HG03565 (cell line): Measurements from ENCODE around the gene HTRA2.

Experiments
- ATAC-seq: cut with Tn5 transposase; IDR thresholded peaks from one replicate; pipeline ENCODE4 v1.9.1; 2021; ENCODE audit warnings: mild to moderate bottlenecking, moderate library complexity; ENCODE audit not compliant: unreplicated experiment

Gene HTRA2

DNA sequence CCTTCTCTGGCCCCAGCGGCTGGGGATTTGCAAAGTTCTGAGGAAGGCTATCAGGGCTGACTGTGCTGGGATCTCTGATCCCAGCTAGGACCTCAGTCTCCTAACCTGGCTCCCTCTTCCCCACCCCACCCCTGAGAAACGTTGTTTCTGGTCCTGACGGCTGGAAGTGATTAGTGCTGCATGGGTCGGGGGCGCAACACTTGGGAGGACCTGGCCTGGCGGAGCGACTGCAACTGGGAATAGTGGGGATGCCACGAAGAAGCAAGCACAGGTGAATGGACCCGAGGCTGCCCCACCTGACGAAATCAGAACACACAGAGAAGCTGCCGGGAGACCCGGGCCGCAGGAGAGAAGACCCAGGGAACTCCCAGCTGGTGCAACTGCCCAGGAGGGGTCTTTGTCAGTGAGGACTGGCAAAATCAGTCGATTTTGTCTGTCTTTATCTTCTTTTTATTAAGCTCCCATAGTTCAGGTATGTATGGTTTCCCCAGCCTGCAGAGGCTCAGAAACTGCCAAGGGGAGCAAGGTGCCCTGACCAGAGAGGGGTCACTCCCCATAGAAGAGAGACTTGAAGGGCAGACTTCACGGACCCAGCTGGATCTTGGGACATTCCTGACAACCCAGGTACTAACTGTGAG lies 29.7 kb upstream of the HTRA2 start:
- ATAC-seq: no peak

DNA sequence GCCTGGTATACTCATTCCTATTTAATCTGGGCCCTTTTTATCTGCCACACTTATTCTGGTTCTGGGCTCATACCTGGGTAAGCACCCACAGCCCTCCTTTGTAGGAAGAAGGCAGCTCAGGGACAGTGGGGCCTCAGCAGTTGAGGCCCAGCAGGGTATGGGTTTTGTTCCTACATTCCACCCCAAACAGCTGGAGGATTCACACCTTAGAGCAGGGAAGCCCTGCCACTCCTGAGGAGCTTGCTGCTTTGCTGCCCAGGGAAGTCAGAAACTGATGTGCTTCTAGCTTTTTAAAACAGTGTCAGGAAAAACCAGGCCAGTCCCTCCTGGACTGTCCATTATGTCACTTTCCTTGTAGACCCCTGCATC lies 29.2 kb upstream of the HTRA2 start:
- ATAC-seq: no peak

DNA sequence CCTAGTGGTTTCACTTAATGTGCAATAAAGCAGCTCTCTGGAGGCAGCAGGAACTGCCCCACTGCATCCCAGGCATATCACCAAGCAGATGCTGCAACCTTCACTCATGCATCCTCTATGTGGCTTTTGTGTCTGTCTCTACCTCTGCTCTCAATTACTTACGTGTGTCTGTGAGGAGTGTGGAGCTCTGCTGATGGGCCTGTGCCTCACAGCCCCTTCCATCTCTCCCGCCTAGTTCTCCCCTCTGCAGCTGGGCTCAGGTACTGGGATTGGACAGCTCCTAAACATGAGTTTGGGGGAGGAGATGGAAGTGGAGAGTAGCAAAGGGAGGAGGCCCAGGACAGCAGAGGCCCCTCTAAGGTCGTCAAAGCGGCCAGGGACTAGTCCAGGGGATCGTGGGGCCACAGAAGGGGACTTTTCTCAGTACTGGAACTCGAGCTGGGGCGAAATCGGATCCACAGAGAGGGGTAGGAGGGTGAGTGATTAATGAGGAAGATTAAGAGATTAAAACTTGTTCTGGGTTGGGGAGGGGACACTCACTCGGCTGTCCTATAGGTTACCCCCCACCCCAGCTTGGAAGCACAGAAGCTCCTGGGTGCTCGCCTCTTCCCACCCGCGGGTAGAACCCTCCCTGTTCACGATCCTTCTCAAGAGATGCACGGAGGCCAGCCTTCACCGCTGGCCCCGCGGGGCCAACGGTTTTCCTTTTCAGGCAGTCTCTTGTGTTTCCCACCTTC lies 28.2 kb upstream of the HTRA2 start:
- no peak for ATAC-seq

DNA sequence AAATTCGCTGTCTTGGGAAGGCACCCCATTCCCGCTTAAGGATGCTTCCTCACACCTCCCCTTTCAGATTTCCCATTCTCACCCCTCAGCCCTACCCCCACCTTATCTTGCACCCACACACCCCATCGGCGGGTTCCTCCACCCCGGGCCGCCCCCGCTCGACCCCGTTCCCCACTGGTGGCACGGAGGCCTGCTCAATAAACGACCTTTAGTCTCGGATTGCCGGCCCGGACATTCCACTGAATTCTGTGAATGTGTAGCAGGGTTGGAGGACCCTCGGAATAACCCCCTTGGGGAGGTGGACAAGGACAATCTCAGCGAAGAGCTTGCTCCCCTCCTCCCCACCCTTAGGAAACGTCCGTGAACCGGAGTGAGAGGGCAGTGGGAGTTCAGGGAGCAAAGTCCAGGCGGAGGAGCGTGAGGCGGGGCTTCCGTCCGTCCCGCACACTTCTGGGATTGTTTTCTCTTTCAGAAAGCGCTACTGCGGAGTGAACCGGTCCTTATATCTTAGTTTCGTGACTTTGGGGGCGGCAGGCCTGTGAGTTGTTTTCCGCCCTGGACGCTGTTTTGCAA lies 27.5 kb upstream of the HTRA2 start:
- no peak for ATAC-seq

DNA sequence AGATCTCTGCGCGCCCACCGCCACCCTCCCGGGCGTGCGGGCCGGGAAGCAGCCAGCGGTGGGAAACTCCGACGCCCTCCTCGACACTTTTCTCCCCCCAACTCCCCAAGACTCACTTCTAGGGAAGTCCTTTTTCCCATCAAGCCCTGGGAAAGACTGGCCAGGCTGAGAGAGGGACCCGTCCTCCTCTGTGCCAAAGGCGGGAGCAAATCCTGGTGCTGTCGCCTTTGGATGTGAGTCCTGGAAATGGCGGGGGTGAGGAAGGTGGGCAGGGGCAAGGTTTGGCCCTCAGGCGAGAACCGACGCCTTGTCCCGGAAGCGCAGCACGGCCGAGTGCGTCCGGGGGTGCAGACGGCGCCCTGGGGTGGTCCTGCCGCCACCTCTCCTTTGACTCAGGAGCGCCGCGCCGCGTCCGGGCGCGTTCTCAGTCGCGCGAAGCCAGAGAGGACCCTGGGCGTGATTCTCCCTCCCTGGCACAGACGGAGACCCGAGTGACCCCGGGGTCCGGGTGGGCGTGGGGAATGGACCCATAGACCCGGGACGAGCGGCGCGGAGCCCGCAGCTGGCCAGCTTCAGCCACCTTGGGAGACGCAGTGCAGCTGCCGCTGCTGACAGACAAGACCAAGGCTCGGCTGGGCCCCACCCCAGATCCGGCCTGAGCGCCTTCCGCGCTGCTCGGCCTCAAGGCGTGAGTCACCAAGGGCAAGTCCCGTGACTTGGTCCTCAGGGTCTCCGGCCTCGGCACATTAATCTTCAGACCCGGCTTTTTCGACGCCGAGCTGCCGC lies 26.8 kb upstream of the HTRA2 start:
- ATAC-seq: peak; percentile 27

DNA sequence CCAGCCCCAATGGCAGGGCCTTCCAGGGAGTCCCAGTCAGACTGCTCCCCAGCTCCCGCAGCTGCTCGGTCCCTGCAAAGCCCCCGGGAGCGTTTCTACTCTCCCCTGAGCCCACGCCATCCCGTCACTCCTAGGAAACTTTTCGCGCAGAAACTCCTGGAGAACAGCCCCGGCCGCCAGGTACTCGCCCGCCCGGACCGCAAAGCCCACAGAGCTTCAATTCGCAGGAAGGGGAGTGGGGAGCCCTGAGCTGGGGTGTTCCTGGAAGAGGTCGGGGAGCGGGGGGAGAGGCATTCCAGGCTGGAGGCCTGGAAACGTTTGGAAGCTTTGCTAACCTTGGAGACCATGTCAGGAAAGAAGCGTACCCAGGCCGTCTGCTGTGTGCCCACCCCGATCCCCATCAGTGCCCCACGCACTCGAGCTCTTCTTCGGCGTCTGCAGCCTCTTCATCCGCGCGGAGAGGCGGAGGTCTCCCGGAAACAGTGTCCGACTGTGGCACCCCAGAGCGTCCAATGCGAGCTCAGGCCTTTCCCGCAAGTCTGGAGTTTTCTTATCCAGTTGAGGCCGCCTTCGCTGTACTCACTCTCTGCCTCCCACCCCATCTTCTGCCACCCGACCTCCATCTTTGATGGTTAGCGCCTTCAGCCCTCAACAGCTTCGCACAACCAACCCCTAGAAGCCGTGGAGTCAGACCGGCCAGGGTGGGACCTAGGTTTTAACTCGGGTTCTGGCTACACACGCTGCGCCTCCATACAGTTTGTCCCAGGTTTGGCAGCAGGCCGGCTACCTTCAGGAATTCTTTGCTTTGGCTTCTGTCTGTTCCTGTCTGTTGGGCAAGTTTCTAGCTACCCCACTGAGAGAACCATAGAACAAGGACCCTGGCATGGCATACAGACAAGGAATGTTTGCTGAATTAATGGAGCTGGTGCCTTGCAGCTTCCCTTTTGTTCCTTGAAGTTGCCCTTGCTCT lies 25.9 kb upstream of the HTRA2 start:
- ATAC-seq: no peak

DNA sequence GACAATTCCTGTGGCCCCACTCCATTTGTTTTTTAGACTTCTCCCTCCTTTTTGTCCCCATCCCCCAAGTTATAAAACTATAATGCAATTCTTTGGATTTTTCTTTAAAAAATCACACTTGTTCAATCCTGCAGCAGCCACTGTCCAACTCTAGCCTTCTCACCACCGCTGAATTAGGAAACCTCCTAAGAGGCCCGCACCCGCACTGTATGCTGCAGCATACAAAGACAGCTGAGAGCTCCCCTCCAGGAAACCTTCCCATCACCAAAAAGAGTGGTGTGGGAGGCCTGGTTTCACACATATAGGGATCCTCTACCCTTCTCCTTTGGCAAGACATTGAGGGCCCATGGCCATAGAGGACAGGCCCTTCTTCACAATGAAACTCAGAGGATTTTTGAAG lies 25.1 kb upstream of the HTRA2 start:
- no peak for ATAC-seq

DNA sequence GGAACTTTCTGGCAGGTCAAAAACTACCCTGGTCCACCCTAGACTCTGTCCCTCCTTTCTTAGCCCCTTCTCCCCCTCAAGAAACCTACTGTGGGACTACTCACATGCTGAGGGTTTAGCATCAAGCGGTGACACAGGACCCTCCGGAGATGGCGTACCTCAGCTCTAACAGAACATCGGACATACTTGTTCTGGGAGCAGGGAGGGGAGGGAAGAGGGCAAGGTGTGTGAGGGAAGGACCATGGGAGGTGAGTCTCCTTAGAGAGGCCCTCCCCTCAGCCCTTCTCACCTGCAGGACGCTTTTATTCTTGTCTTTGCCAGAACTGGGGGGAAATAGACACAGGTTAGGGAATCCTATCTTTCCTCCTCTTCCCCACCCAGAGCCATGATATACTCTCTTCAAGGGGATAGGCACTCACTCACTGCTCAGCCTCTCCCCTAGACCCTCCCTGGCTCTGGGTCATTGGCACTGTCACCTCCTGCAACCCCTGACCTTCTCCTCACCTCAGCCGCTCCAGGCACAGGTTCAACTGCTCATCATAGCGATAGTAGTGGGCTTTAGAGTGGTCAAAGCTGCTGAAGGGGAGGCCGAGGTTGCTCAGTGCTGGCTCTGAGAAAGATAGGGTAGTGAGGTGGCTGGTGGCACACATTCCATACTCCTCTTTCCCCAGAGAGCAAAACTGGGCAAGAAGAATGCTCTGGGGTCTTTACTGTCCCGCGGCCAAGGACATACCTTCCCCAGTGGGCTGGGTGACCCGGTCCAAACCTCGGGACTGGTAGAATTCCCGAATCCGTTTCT lies 24.1 kb upstream of the HTRA2 start:
- ATAC-seq: no peak

DNA sequence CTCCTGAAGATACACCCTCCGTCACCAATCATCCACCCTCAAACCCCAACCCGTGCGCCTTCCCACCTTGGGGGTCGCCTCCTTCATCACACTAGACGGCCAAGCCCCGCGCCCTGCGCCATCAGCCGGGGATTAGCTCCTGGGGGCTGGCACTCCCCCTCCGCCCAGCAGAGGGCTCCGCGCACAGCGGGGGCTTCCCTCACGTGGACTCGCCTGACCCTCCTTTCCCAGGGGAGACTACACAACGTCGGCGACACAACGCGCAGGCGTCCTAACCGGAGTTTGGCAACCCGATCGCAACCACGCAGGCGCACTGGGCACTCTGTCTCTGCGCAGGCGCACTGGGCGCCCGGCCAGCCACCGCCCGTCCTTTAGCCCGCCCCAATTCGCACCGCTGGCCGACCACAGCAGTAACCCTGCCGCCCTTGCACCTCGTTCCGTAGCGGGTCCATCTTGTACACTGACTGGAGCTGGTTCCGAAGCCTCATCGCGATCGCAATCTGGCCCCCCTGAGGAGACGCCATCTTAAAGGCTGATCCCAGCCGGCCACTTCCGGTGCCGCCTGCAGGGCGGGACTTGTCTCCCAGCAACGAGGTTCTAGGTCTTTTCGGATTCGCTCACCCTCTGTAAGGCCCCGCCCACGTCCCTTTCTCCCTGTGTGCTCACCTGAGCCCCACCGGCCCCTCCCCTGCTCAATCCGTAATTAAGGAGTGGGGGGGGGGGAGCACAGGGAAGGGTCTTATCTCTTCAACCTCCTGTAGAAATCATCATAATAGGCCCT lies 22.4 kb upstream of the HTRA2 start, which contains the start of gene PCGF1:
PCGF1 (minus strand) TSS at position 551 of the 781 bp plus-strand sequence; CDS start at position 524, 27 bp downstream.
- ATAC-seq: peak; percentile 87

DNA sequence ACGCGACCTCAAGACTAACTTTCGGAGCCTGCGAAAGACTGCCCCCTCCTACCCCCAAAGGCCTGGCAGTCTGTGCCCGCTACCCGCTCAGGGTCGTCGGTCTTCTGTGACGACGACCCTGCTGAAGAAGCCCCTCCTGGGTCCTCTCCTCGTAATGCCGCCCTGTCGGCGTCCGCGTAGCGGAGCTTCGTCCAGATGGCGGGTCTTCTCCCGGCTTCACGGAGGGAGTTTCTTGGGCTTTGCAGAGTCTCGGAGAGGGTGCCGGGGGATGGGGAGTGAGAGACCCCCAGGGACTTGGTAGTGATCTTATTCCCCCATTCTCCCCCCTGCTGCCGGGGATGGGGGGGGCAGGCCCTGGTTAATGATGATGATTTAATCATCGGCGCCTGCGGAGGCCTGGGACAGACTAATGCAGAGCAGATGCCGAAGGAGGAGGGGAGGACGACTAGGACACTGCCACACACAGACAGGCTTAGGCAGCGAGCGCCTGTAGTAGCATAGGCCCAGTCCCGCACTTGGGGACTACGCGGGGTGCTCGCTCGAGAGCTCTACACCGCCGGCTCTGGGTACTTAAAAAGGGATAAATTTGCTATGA lies 21.7 kb upstream of the HTRA2 start:
- peak; percentile 1 for ATAC-seq

DNA sequence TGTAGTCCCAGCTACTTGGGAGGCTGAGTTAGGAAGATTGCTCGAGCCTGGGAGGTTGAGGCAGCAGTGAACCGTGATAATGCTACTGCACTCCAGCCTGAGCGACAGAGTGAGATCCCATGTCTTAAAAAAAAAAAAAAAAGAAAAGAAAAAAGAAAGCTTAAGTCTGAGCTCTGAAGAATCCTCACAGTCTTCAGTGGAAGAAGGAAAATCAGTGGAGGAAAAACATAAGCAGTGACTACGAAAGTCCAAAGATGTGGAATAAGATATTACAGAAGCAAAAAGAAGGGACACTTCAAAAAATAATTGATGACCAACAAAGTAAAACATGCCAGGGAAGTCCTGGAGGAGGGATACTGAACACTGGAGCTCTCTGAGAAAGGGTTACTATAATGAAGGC lies 19.5 kb upstream of the HTRA2 start:
- ATAC-seq: no peak

DNA sequence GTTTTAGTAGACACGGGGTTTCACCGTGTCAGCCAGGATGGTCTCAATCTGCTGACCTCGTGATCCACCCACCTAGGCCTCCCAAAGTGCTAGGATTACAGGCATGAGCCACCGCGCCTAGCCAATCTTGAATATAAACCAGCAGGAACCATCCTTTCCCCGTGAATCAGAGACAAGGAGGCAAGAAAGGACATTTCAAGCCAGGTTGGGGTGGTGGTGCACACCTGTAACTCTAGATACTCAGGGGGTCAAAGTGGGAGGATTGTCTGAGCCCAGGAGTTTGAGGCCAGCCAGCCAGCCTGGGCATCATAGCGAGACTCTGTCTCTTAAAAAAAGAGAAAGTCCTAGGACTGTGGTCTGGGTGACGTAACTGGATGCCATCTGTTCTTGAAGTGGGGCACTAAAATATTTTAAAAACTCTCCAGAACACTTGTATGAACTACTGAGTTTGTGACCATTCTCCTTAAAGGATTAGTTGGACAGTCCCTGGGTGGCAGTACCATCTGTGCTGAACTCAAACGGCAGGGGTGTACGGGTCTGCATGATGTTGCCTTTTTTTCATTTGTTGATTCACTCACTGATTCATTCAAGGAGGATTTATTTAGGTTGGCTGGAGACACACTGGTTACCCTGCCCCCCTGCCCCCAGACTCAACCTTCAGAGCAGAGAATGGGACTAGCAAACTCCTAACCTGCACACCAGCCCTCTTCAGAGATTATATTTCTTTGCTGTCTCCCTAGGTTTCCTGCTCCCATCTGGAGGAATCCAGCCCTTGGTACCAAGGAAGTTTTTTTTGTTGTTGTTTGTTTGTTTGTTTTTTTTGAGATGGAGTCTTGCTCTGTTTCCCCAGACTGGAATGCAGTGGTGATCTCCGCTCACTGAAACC lies 18.4 kb upstream of the HTRA2 start:
- ATAC-seq: no peak

DNA sequence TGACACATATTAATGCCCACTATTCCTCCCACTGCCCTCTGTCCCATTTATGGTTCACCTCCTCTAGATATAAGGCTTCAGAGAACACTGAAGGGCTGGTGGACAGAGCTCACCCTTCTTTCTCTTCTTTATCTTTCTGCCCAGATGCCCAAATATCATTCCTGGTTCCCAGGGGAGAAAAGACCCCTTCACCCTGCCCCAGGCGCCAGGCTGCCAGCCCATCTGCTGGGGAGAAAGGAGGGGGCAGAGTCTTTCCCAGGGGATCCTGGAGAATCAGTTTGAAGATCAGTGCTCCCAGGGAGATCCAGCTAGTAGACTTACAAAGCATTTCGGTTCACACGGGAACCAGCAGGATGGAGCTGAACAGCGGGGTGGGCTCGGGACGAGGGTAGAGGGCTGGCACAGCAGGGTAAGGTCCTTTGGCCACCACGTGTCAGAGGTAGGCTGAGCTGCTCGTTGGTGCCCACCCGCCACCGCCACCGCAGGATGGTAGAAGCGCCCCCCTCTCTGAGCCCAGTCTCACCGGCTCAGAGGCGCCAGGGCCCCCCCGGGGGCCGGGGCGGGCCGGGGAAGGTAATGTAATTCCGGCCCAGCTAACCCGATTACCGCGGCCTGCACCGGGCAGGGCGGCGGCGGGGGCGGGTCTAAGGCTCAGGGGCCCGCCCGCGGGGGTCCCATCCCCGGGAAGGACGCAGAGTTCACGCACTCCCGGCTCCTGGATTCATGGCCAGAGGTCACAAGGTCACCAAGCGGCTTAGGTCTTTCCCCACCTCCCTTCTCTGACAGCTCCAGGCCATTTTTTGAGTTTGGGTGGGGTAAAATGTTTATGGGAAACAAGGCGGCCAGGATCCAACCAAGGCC lies 16.8 kb upstream of the HTRA2 start:
- ATAC-seq: no peak

DNA sequence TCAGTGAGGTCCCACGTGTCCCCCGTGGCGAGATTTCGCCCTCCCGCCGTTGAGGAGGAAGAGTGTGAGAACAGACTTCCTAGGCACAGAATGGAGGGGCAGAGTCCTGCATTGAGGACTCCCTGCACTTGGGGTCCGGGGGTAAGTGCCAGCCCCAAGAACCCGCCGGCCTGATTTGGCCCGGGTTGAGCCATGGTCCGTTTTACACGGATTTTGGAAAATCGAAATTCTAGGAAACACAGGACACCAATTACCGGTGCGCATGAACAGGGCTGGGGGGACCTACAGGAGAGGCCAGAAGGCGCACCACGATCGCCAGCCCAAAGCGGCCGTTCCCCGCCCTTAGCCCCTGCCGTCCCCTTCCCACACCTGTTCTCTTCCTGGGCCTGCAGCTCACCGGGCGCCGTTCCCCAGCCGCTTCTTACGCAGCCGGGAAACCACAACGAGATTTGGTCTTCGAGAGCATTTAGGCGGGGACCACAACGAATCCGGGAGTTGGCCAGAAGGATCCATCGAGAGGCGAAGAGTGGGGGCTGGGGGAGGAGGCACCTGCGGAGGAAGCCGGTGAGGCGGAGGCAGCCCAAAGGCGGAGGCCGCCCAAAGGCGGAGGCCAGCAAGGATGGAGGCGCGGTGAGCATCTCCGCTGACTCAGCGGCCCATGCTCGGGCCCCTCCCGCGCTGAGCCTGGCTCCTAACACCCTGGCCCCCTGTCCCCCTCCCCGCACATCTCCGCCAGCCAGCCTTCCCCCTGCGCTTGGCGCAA lies 15.9 kb upstream of the HTRA2 start:
- ATAC-seq: no peak

DNA sequence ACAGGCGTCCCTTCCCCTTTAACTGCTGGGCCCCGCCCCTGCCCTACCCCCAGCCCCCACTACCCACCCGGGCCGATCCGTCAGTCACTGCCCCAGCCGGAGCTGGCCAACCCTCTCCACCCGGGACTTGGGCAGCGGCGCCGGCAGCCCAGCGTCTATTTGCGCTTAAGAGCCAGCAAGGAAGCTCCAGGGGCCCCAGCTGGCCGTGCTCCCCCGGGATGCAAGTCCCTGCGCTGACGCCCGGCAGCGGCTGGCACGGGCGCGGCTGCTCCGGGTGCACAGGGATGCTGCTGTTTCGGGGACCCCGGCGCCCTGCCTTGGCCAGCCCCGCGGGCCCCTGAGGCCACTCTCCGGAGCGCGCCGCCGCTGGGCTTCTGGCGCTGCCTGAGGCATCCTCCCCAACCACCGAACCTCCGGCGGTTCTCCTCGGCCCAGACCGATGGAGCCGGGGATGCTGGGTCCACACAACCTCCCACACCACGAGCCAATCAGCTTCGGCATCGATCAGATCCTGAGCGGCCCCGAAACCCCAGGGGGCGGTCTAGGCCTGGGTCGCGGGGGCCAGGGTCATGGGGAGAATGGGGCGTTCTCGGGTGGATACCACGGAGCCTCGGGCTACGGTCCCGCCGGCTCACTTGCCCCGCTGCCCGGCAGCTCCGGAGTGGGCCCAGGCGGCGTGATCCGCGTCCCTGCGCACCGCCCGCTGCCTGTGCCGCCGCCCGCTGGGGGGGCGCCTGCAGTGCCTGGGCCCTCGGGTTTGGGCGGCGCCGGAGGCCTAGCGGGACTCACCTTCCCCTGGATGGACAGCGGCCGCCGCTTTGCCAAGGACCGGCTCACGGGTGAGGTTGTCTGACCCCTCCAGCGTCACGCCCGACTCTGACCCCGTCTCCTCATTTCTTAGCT lies 15.1 kb upstream of the HTRA2 start, which contains the start of gene TLX2:
TLX2 (plus strand) TSS at position 83 of the 903 bp plus-strand sequence; CDS start at position 440, 357 bp downstream.
- no peak for ATAC-seq
